Vagina (tissue), 2 donors: Measurements from ENCODE around the gene FERD3L. TPM values are rescaled to one million over a fixed set of nuclear protein-coding genes. Genes with fewer than 3 reads are reported as not detected.

Experiments used
- DNase-seq, 2 donors: peaks; one replicate each; pipeline ENCODE4 v3.0.0-alpha.2; 2017; ENCODE audit errors: extremely low spot score in 2 of 2
- H3K27ac ChIP-seq: fragments of 200-600 bp; sonication (generic); one replicate; pipeline ENCODE4 v1.5.1; 2019
- H3K27me3 ChIP-seq: fragments of 200-600 bp; sonication (generic); one replicate; pipeline ENCODE4 v1.5.1; 2019
- H3K36me3 ChIP-seq, 2 donors: fragments of 200-600 bp; sonication (generic); one replicate each; pipeline ENCODE4 v1.5.1; 2017 to 2019
- H3K4me1 ChIP-seq: fragments of 200-600 bp; sonication (generic); one replicate; pipeline ENCODE4 v1.5.1; 2019
- H3K4me3 ChIP-seq, 2 donors: fragments of 200-600 bp; sonication (generic); 1 replicate in 1 of 2; 2 replicates in 1 of 2; pipeline ENCODE4 v1.5.1; 2016 to 2019
- H3K9me3 ChIP-seq: fragments of 200-600 bp; sonication (generic); one replicate; pipeline ENCODE4 v1.5.1; 2019
- POLR2A ChIP-seq, 2 donors: fragments of 450-650 bp; IDR thresholded peaks; one replicate each; pipeline ENCODE4 v1.6.1; 2017; ENCODE audit warnings: antibody characterized with exemption in 2 of 2, mild to moderate bottlenecking in 2 of 2, moderate library complexity in 2 of 2
- POLR2AphosphoS5 ChIP-seq, 2 donors: sonication (generic); formaldehyde crosslinking; IDR thresholded peaks; one replicate each; pipeline ENCODE4 v1.9.0; 2017; ENCODE audit warnings: antibody characterized with exemption in 2 of 2, mild to moderate bottlenecking in 2 of 2, low read depth in 1 of 2; ENCODE audit not compliant: insufficient read depth in 1 of 2
- intact Hi-C: fragments of 100-400 bp; cut with DNase I; formaldehyde crosslinking; loops from one replicate; pipeline ENCODE4 v1.15.1; 2023
- total RNA-seq: library from RNA; depleted of rRNA; stranded (reverse); fragments of >200 nt; gene quantifications from one replicate; pipeline ENCODE4 v1.2.3, GENCODE V29; 2016
- TF ChIP-seq, protein P1 (sequence below), 3 experiments: fragments of 450-650 bp in 2 of 3; fragments of 200-600 bp in 1 of 3; sonication (generic) in 1 of 3; IDR thresholded peaks; one replicate each; pipeline ENCODE4 v1.5.1; 2017 to 2019; ENCODE audit warnings: antibody characterized with exemption in 3 of 3, mild to moderate bottlenecking in 2 of 3, moderate library complexity in 2 of 3

Gene FERD3L
- total RNA-seq, 1 donor from 2014 or later, result not detected

DNA sequence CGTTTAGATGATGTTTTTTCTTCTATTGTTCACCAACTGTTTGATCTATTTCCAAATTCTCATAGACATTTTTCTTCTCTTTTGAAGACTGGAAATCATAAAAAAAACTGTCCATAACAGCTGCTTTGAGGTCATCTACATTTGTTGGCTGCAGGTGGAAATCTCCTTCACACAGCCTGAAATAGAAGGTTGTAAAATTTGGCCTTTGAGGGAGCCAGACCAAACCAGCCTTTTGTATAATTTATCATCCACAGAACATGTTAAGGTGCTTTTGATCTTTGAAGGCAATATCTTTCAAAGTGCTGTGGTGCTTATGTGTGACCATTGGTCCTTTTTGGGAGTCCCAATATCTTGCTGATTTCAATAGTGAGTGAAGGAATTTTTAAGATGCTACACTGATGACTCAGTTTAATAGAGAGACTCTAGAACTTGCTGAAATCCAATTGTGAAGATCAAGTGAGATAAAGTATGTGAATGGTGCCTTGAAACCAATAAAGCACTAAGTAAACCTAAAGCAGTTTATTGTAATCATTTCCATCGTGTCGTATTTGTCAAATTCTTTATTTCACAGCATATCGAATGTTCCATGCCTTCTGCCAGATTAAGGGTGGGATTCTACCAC lies 5.4 kb downstream of the FERD3L start:
- intact Hi-C loops, result no loop called here
- no peaks in the 10 kb centered on the region for H3K27me3 ChIP-seq
- no peak for TF ChIP-seq POLR2AphosphoS5 (IDR thresholded peaks at IDR 0.05; ENCODE audit: insufficient read depth in 1 of 2, low read depth in 1 of 2)
- TF ChIP-seq POLR2A (IDR thresholded peaks at IDR 0.05), result no peak
- TF ChIP-seq, protein P1, sequence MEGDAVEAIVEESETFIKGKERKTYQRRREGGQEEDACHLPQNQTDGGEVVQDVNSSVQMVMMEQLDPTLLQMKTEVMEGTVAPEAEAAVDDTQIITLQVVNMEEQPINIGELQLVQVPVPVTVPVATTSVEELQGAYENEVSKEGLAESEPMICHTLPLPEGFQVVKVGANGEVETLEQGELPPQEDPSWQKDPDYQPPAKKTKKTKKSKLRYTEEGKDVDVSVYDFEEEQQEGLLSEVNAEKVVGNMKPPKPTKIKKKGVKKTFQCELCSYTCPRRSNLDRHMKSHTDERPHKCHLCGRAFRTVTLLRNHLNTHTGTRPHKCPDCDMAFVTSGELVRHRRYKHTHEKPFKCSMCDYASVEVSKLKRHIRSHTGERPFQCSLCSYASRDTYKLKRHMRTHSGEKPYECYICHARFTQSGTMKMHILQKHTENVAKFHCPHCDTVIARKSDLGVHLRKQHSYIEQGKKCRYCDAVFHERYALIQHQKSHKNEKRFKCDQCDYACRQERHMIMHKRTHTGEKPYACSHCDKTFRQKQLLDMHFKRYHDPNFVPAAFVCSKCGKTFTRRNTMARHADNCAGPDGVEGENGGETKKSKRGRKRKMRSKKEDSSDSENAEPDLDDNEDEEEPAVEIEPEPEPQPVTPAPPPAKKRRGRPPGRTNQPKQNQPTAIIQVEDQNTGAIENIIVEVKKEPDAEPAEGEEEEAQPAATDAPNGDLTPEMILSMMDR (IDR thresholded peaks at IDR 0.05), result no peak
- H3K4me1 ChIP-seq, result peaks cover 6% of the 10 kb centered on the region
- no peaks in the 10 kb centered on the region for H3K36me3 ChIP-seq
- no peak overlapping the region for H3K27ac ChIP-seq
- DNase-seq, result no peak
- no peak overlapping the region for H3K4me3 ChIP-seq
- no peaks in the 10 kb centered on the region for H3K9me3 ChIP-seq

- intact Hi-C loops, result no loop called here
- H3K27ac ChIP-seq, result no peak overlapping the region
- H3K36me3 ChIP-seq, result no peaks in the 10 kb centered on the region
- H3K9me3 ChIP-seq, result no peaks in the 10 kb centered on the region
- no peaks in the 10 kb centered on the region for H3K4me1 ChIP-seq
- H3K4me3 ChIP-seq, result no peak overlapping the region
- DNase-seq, result no peak
- TF ChIP-seq POLR2AphosphoS5 (IDR thresholded peaks at IDR 0.05; ENCODE audit: insufficient read depth in 1 of 2, low read depth in 1 of 2), result no peak
- TF ChIP-seq, protein P1 (IDR thresholded peaks at IDR 0.05), result no peak
- TF ChIP-seq POLR2A (IDR thresholded peaks at IDR 0.05), result no peak
- H3K27me3 ChIP-seq, result no peaks in the 10 kb centered on the region
Measured at GRCh38 chr7:19133886-19134285, 11.3 kb downstream of the FERD3L start.

- Histone ChIP-seq H3K4me3 (no peak overlapping the region), H3K9me3 (no peaks in the 10 kb centered on the region), H3K4me1 (no peaks in the 10 kb centered on the region), H3K36me3 (no peaks in the 10 kb centered on the region), H3K27ac (no peak overlapping the region), H3K27me3 (no peaks in the 10 kb centered on the region)
- intact Hi-C loops, result no loop called here
- no peak for DNase-seq
- TF ChIP-seq POLR2A (IDR thresholded peaks at IDR 0.05), result no peak
- TF ChIP-seq, protein P1 (IDR thresholded peaks at IDR 0.05), result no peak
- TF ChIP-seq POLR2AphosphoS5 (IDR thresholded peaks at IDR 0.05; ENCODE audit: insufficient read depth in 1 of 2, low read depth in 1 of 2), result no peak
Measured at GRCh38 chr7:19133390-19133789, 11.8 kb downstream of the FERD3L start.

- no peaks in the 10 kb centered on the region for H3K27me3 ChIP-seq
- no peak overlapping the region for H3K4me3 ChIP-seq
- no peaks in the 10 kb centered on the region for H3K9me3 ChIP-seq
- H3K4me1 ChIP-seq, result no peaks in the 10 kb centered on the region
- intact Hi-C loops, result no loop called here
- no peak overlapping the region for H3K27ac ChIP-seq
- no peak for DNase-seq
- no peak for TF ChIP-seq POLR2A (IDR thresholded peaks at IDR 0.05)
- TF ChIP-seq, protein P1 (IDR thresholded peaks at IDR 0.05), result no peak
- TF ChIP-seq POLR2AphosphoS5 (IDR thresholded peaks at IDR 0.05; ENCODE audit: insufficient read depth in 1 of 2, low read depth in 1 of 2), result no peak
- H3K36me3 ChIP-seq, result no peaks in the 10 kb centered on the region
Measured at GRCh38 chr7:19128856-19129255, 16.4 kb downstream of the FERD3L start.

DNA sequence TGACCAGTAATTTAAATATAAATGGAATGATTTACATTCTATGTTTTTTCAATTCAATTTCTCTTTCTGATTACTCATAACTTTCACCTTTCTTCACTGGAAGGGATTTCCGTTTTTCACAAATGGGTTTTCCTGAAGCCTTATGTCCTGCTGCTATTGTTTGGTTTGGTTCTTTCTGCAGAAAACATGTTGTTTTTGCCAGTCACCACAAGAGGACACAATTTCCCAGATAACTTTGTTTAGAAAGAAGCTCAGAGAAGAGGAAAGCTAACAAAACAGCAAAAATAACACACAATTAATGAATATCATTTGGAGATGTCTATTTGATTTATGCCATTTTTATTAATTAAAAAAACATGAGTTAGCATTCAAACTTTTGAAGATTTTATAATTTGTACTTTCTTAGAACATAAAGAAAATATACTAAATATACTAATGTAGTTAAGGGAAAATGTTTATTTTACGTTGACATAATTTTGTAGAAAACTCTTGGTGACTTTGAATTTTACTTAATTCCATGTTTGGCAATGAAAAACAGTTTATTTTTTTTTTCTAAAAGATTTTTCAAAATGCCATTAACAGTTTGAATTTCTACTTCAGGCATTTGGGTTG lies 23.1 kb downstream of the FERD3L start:
- H3K27me3 ChIP-seq, result peaks cover 8% of the 10 kb centered on the region
- peaks cover 13% of the 10 kb centered on the region for H3K4me1 ChIP-seq
- intact Hi-C loops, result no loop called here
- TF ChIP-seq, protein P1 (IDR thresholded peaks at IDR 0.05), result peak in 1 of 3 experiments; percentile 39
- TF ChIP-seq POLR2AphosphoS5 (IDR thresholded peaks at IDR 0.05; ENCODE audit: insufficient read depth in 1 of 2, low read depth in 1 of 2) (no peak), POLR2A (IDR thresholded peaks at IDR 0.05) (no peak)
- H3K4me3 ChIP-seq, result no peak overlapping the region
- no peak overlapping the region for H3K27ac ChIP-seq
- H3K9me3 ChIP-seq, result no peaks in the 10 kb centered on the region
- DNase-seq, result no peak
- H3K36me3 ChIP-seq, result no peaks in the 10 kb centered on the region
